B cell (primary cell): ENCODE measurements around the gene ABCA4. TPM values are rescaled to one million over a fixed set of nuclear protein-coding genes. Genes with fewer than 3 reads are reported as not detected.

ENCODE experiments used
- ATAC-seq: fragments of 200-7000 bp; cut with Tn5 transposase; one replicate; pipeline ENCODE4 v1.10.0; 2021; ENCODE audit warnings: low read depth, mild to moderate bottlenecking, moderate number of reproducible peaks, moderate library complexity
- CTCF ChIA-PET: fragments of 350-600 bp; sonication (Branson Sonifier 250); formaldehyde crosslinking; loops from one replicate; lab custom pipeline; 2021; ENCODE audit warnings: antibody characterized with exemption, inconsistent platforms; lab: Charles Lee
- POLR2A ChIA-PET: fragments of 350-600 bp; sonication (Branson Sonifier 250); formaldehyde crosslinking; loops from one replicate; lab custom pipeline; 2021; ENCODE audit warnings: antibody characterized with exemption; lab: Charles Lee
- DNase-seq: peaks from one replicate; pipeline ENCODE4 v3.0.0; 2013
- H2AFZ ChIP-seq: 2 replicates; pipeline ENCODE4 v1.6.1; 2012; ENCODE audit warnings: mild to moderate bottlenecking, low read depth, low read length; ENCODE audit not compliant: insufficient read depth, poor library complexity, severe bottlenecking
- H3K27ac ChIP-seq, 2 donors: 1 replicate in 1 of 2; 2 replicates in 1 of 2; pipeline ENCODE4 v1.5.1; 2012 to 2013; ENCODE audit warnings: low read length in 2 of 2, mild to moderate bottlenecking in 2 of 2, moderate library complexity in 1 of 2
- H3K27me3 ChIP-seq, 4 experiments: fragments of 200-600 bp in 1 of 4; sonication (generic) in 1 of 4; replicated peaks in 1 of 4; 1 replicate in 2 of 4; 2 replicates in 2 of 4; pipeline versions ENCODE4 v1.6.1 to v1.7.0; 2013 to 2016; ENCODE audit warnings: low read length in 3 of 4, mild to moderate bottlenecking in 2 of 4, mixed read lengths in 1 of 4, moderate library complexity in 1 of 4; ENCODE audit not compliant: insufficient read depth in 4 of 4, control insufficient read depth in 3 of 4; ENCODE audit errors: control extremely low read depth in 1 of 4
- H3K36me3 ChIP-seq, 2 experiments: replicated peaks in 1 of 2; 1 replicate in 1 of 2; 2 replicates in 1 of 2; pipeline versions ENCODE4 v1.6.1 to v1.7.1; 2013; ENCODE audit warnings: low read length in 1 of 2; ENCODE audit not compliant: insufficient read depth in 2 of 2, control insufficient read depth in 1 of 2; ENCODE audit errors: control extremely low read depth in 1 of 2, extremely low read depth in 1 of 2
- H3K4me1 ChIP-seq, 2 donors: fragments of 200-600 bp in 1 of 2; sonication (generic) in 1 of 2; 1 replicate in 1 of 2; 2 replicates in 1 of 2; pipeline versions ENCODE4 v1.5.1 to v1.6.1; 2013 to 2017; ENCODE audit warnings: low read length in 2 of 2; ENCODE audit not compliant: control insufficient read depth in 2 of 2, insufficient read depth in 2 of 2
- H3K4me2 ChIP-seq: replicated peaks from 2 replicates; pipeline ENCODE3; 2012; ENCODE audit warnings: mild to moderate bottlenecking, low read depth, low read length; ENCODE audit not compliant: poor library complexity, severe bottlenecking
- H3K4me3 ChIP-seq, 5 experiments: fragments of 200-600 bp in 1 of 5; sonication (generic) in 1 of 5; 1 replicate in 3 of 5; 2 replicates in 2 of 5; pipeline versions ENCODE4 v1.5.1 to v1.7.0; 2011 to 2016; ENCODE audit warnings: low read length in 4 of 5, mild to moderate bottlenecking in 4 of 5, low read depth in 2 of 5, control low read depth in 1 of 5, moderate library complexity in 1 of 5; ENCODE audit not compliant: insufficient read depth in 1 of 5; ENCODE audit errors: control extremely low read depth in 1 of 5, extremely low read depth in 1 of 5
- H3K79me2 ChIP-seq: fragments of 200-600 bp; sonication (generic); one replicate; pipeline ENCODE4 v1.6.0; 2016; ENCODE audit warnings: low read length; ENCODE audit not compliant: control insufficient read depth, insufficient read depth
- H3K9ac ChIP-seq: fragments of 200-600 bp; sonication (generic); 2 replicates; pipeline ENCODE4 v1.6.1; 2017; ENCODE audit warnings: mild to moderate bottlenecking, low read length, moderate library complexity
- H3K9me3 ChIP-seq, 3 donors: one replicate each; pipeline versions ENCODE4 v1.6.1 to v1.7.1; 2013; ENCODE audit warnings: low read length in 2 of 3; ENCODE audit not compliant: control insufficient read depth in 2 of 3, insufficient read depth in 1 of 3; ENCODE audit errors: control extremely low read depth in 1 of 3
- H4K20me1 ChIP-seq: 2 replicates; pipeline ENCODE4 v1.6.0; 2012; ENCODE audit warnings: mild to moderate bottlenecking, low read length; ENCODE audit not compliant: insufficient read depth, control insufficient read depth, poor library complexity, severe bottlenecking
- H3K27ac Mint-ChIP-seq: one replicate; pipeline ENCODE4 v1.8.0; 2021; ENCODE audit warnings: mixed read lengths
- H3K27me3 Mint-ChIP-seq: one replicate; pipeline ENCODE4 v1.8.0; 2021; ENCODE audit warnings: mixed read lengths
- H3K4me1 Mint-ChIP-seq: one replicate; pipeline ENCODE4 v1.8.0; 2021; ENCODE audit warnings: mixed read lengths
- H3K4me3 Mint-ChIP-seq: one replicate; pipeline ENCODE4 v1.8.0; 2021; ENCODE audit warnings: mixed read lengths
- H3K9me3 Mint-ChIP-seq: one replicate; pipeline ENCODE4 v1.8.0; 2022; ENCODE audit warnings: mixed read lengths; ENCODE audit not compliant: insufficient read depth
- EZH2 ChIP-seq: IDR thresholded peaks from 2 replicates; pipeline ENCODE4 v1.6.1; 2012; ENCODE audit warnings: borderline replicate concordance, low read depth, mild to moderate bottlenecking, moderate library complexity, low read length; ENCODE audit not compliant: insufficient read depth, poor library complexity, severe bottlenecking
- WGBS: methylation state at CpG from one replicate; pipeline ENCODE4 v1.1.5; 2013; ENCODE audit warnings: missing lambda C conversion rate; ENCODE audit not compliant: insufficient coverage; 5-methylcytosine and 5-hydroxymethylcytosine counted together
- intact Hi-C: fragments of 100-400 bp; cut with micrococcal nuclease; formaldehyde crosslinking; loops from one replicate; pipeline ENCODE4 v1.10.0; 2022
- polyA plus RNA-seq: library from polyadenylated mRNA; depleted of rRNA; stranded (reverse); fragments of >200 nt; gene quantifications from 2 replicates; pipeline ENCODE4 v1.2.3, GENCODE V29; 2012
- total RNA-seq, 2 donors: library from RNA; stranded (reverse); fragments of 120-200 nt in 1 of 2; gene quantifications; 1 replicate in 1 of 2; 2 replicates in 1 of 2; pipeline versions ENCODE4 v1.2.3 to v1.2.4, GENCODE V29; 2013 to 2022
- TF ChIP-seq, protein P1 (sequence below): fragments of 200-600 bp; IDR thresholded peaks from one replicate; pipeline ENCODE4 v1.8.0; 2022; ENCODE audit warnings: antibody characterized with exemption, mild to moderate bottlenecking

The ABCA4 gene
- total and polyA plus RNA-seq, 2 donors (not counting 1 experiment from before 2014, with no cell fraction given): not detected

DNA sequence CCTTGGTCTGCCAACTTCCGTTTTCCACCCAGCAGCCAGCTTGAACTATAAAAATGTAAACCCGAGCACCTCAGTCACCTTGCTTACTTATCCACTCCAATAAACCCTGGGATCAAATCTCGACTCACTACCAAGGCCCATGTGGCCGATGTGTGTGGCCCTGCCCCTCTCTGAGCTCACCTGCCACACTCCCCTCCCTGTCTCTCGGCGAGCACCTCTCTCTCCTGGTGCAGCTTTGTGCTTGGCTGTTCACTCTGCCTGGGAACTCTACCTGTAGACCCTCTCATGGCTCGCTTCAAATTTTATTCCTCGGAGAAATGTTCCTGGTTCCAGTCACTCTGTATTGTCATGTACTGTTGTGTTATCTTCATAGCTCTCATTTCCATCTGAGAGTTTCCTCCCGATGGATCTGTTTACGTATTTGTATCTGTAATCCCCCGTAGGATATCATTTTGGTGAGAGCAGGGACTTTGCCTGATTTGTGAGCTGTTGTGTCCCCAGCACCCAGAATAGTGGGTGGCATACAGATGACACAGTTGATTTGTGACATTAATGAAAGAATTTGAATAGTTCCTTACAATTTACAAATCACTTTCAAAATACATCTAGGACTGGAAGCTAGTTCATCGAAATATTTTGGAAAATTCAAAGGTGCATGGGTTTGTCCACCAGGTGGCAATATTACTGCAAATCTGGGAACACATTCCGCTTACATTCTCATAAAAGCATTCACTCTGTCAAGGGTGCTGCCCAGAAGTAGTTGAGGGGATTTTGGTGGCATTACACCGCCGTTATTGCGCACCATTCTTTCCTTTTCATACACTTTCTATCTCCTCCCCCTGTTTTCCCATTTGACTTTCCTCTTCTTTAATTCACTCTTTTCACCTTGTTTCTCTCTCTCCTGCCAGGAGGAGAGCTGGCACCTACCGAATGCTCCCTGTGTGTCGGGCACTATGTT lies 95.3 kb downstream of the ABCA4 start:
- H3K27me3 ChIP-seq: peaks cover 0 to 3% (median 0%) of the 10 kb centered on the region in 4 experiments
- no peak overlapping the region for H3K4me3 Mint-ChIP-seq
- no peak overlapping the region for H3K27ac ChIP-seq
- no peak for TF ChIP-seq EZH2
- TF ChIP-seq, protein P1, sequence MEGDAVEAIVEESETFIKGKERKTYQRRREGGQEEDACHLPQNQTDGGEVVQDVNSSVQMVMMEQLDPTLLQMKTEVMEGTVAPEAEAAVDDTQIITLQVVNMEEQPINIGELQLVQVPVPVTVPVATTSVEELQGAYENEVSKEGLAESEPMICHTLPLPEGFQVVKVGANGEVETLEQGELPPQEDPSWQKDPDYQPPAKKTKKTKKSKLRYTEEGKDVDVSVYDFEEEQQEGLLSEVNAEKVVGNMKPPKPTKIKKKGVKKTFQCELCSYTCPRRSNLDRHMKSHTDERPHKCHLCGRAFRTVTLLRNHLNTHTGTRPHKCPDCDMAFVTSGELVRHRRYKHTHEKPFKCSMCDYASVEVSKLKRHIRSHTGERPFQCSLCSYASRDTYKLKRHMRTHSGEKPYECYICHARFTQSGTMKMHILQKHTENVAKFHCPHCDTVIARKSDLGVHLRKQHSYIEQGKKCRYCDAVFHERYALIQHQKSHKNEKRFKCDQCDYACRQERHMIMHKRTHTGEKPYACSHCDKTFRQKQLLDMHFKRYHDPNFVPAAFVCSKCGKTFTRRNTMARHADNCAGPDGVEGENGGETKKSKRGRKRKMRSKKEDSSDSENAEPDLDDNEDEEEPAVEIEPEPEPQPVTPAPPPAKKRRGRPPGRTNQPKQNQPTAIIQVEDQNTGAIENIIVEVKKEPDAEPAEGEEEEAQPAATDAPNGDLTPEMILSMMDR: peak; percentile 61
- no peaks in the 10 kb centered on the region for H3K36me3 ChIP-seq
- DNase-seq (peak; percentile 26), ATAC-seq (no peak)
- intact Hi-C loops: loop anchor here (5.0 kb wide), 2 partner anchors 437 to 782 kb away; no protein-coding TSS in a partner anchor
- POLR2A ChIA-PET: no interaction called here
- no peaks in the 10 kb centered on the region for H3K9me3 ChIP-seq
- H4K20me1 ChIP-seq: no peaks in the 10 kb centered on the region
- H3K4me3 ChIP-seq: no peak overlapping the region
- no peaks in the 10 kb centered on the region for H3K9me3 Mint-ChIP-seq
- no peak overlapping the region for H3K9ac ChIP-seq
- CTCF ChIA-PET: interaction anchor here (0.6 to 3.0 kb wide), 12 partner anchors 9 to 807 kb away, joined by 3 to 21 read pairs (median 5); no protein-coding TSS in a partner anchor
- no peaks in the 10 kb centered on the region for H3K4me1 Mint-ChIP-seq
- no peaks in the 10 kb centered on the region for H3K79me2 ChIP-seq
- no peak overlapping the region for H2AFZ ChIP-seq
- H3K4me2 ChIP-seq: no peak overlapping the region
- WGBS: 72% methylated on average over 15 of the region's 18 CpGs
- H3K27ac Mint-ChIP-seq: no peak overlapping the region
- peaks cover 17% of the 10 kb centered on the region for H3K27me3 Mint-ChIP-seq
- no peaks in the 10 kb centered on the region for H3K4me1 ChIP-seq
